ENCODE data around the gene CTR9. TPM values are rescaled to one million over a fixed set of nuclear protein-coding genes. Genes with fewer than 3 reads are reported as not detected.

The CTR9 gene
- total RNA-seq, 4 donors from 2014 or later = 20.3 to 28.7 (median 22.7) TPM

GRCh38 chr11:10798330-10798928 lies 47.4 kb downstream of the CTR9 start:
- no peak for TF ChIP-seq CTCF (IDR thresholded peaks at IDR 0.05; ENCODE audit: low read depth)

DNA sequence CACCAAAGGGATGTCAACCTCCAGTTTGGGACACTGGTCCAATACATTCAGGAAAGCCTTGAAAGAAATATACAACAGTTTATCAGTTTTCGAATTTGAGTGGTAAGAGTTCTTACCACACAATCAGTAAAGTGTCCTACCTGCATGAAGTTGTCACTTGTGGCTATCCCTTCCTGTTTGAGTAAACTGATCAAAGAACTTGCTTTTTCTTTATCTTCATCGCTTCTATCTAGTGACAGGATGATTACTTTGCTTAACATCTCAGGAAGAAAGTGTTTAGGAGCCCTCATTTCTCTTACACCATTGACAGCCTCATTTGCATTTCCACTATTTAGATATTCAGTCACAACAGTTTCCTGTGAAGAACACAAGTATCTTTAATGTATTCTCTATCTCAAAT lies 49.2 kb downstream of the CTR9 start:
- TF ChIP-seq CTCF (IDR thresholded peaks at IDR 0.05; ENCODE audit: low read depth) = no peak

GRCh38 chr11:10803676-10804075 lies 52.6 kb downstream of the CTR9 start:
- no peak for TF ChIP-seq CTCF (IDR thresholded peaks at IDR 0.05; ENCODE audit: low read depth)

DNA sequence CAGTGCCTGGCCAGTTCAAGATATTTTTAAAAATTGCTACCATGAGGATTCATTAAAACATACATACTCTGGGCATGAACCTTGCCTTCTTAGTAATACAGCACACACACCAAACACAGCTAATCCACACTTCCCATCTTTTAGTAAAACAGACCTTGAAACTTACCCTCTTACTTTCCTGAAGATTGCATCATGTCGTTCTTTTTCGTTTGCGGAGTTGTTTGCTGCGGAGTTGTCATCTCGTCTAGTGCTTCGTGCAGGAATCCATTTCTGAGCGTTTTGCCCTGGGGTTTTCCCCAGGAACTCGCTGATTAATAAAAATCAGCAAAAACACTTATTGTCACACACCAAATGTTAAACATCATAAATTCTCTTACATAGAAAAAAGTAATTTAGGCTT lies 54.7 kb downstream of the CTR9 start:
- TF ChIP-seq CTCF (IDR thresholded peaks at IDR 0.05; ENCODE audit: low read depth) = no peak

DNA sequence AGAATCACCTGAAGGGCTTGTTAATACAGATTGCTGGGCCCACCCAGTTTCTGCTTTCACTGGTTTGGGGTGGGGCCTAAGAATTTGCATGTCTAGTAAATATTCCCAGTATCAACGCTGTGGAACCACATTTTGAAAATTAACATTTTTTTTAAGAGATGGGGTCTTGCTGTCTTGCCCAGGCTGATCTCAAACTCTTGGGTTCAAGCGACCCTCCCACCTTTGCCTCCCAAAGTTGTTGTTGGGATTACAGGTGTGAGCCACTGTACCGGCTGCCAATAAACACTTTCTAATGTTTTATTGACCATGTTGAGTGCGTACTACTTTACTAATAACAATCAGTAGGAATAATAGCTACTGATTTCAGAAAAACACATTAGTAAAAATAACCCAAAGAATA lies 55.2 kb downstream of the CTR9 start:
- TF ChIP-seq CTCF (IDR thresholded peaks at IDR 0.05; ENCODE audit: low read depth) = no peak

DNA sequence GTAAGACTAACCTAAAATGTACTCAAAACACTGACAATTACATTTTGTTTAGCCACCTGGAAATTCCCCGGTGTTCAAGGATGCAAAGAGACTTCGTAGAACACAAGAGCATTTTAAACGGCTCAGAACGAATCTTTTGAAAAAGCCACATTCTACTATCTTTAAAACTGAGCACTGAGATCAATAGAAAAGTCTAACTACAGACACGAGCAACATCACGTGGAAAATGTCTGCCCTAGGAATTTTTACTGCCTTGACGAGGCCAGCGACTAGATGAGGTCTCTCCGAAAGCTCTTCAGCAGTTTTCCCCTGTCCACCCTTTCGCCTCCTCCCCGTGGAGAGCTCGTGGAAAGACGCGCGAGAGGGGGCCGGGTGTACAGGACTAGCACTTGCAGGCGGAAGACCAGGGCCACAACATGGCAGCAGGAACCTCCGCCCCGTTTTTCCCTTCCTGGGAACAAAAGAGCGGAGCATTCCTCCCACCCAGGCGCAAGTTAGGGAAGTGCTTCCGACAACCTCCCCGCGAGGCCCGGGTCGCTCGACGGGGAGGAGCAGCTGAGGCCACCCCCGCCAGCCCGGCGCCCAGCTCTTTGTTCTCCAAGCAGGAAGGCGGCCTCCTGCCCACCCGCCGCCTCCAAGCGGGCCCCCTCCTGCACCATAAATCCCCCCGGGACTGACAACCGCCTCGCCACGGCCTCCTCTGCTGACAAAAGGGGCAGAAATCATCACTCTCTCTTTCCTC lies 56.6 kb downstream of the CTR9 start:
- TF ChIP-seq CTCF (IDR thresholded peaks at IDR 0.05; ENCODE audit: low read depth) = no peak

- TF ChIP-seq CTCF (IDR thresholded peaks at IDR 0.05; ENCODE audit: low read depth) = no peak
These were observed 57.1 kb downstream of the CTR9 start for GRCh38 chr11:10808235-10808552.
